Measurements from ENCODE around the gene SLC25A5. TPM values are rescaled to one million over a fixed set of nuclear protein-coding genes. Genes with fewer than 3 reads are reported as not detected.
"Not testable (repeated sequence)": the region's sequence is repeated elsewhere in the genome, so short reads cannot be mapped to it uniquely, and the experiment has no call there.

The SLC25A5 gene
- polyA plus RNA-seq, 1 donor from 2014 or later: 158 TPM

DNA sequence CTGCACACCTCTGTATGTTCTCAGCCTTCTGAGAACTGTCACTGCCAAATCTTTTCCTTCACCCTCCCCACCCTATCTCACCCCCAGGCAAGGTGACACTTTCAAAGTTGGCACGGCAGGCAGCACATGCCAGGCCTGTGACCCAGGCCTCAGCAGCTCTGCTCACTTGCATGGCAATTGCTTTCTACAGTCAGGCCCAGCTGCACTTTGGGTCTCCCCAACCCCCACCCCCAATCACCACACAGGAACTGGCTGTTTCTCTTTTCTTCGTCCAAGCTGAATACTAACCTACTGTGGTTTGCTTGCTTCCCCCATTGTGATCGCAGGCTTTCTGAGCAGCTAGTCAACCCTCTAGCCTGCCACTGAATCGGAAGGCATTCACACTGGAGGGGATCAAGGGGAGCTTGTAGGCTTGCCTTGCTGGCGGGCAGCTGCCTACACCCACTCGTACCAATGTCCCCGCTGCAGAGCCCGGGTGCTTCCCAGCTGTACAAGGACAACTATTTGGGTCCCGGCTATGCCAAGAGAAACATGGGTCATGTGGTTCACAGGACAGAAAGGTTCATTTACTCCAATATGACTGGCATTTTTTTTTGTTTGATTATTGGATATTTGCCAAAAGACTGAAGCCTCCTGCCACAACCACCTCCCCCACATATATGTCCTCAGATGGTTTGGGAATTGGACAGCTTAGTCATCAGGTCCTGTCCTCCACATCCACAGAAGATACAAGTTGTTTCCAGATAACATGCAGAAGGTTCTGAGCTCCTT is 41.0 kb upstream of the SLC25A5 start:
- no peak overlapping the region for H2AFZ ChIP-seq (ENCODE audit: low read depth, low read length)
- H3K9ac ChIP-seq (ENCODE audit: low read length): no peak overlapping the region
- H3K36me3 ChIP-seq (ENCODE audit: insufficient read depth, low read length): no peaks in the 10 kb centered on the region
- no peaks in the 10 kb centered on the region for H3K9me2 ChIP-seq (ENCODE audit: insufficient read depth, low read length)
- no peaks in the 10 kb centered on the region for H3K27me3 ChIP-seq (ENCODE audit: insufficient read depth, low read depth, low read length)
- no peaks in the 10 kb centered on the region for H4K20me1 ChIP-seq (ENCODE audit: insufficient read depth)
- no peaks in the 10 kb centered on the region for H3K9me3 ChIP-seq (ENCODE audit: low read length)
- TF ChIP-seq EP300 (conservative IDR thresholded peaks at IDR 0.05; ENCODE audit: poor library complexity, severe bottlenecking) (no peak), POLR2AphosphoS5 (IDR thresholded peaks at IDR 0.05) (no peak), MXI1 (conservative IDR thresholded peaks at IDR 0.05; ENCODE audit: poor library complexity, severe bottlenecking) (no peak), SMC3 (conservative IDR thresholded peaks at IDR 0.05; ENCODE audit: poor library complexity) (no peak)
- no peak overlapping the region for H3K4me3 ChIP-seq (ENCODE audit: low read length)
- H3K4me2 ChIP-seq (ENCODE audit: low read length): no peak overlapping the region
- H3F3A ChIP-seq (ENCODE audit: insufficient read depth, low read length, poor library complexity, severe bottlenecking): no peaks in the 10 kb centered on the region
- no peaks in the 10 kb centered on the region for H3K79me2 ChIP-seq (replicated peaks; ENCODE audit: insufficient read depth, low read length)
- no peak overlapping the region for H3K27ac ChIP-seq (ENCODE audit: low read length)

GRCh38 chrX:119427795-119428185 is 40.5 kb upstream of the SLC25A5 start:
- Histone ChIP-seq H3K4me2 (ENCODE audit: low read length) (no peak overlapping the region), H3K27ac (ENCODE audit: low read length) (no peak overlapping the region)

GRCh38 chrX:119429471-119429870 is 38.8 kb upstream of the SLC25A5 start:
- H3K27ac ChIP-seq (ENCODE audit: low read length): no peak overlapping the region
- H3K4me2 ChIP-seq (ENCODE audit: low read length): no peak overlapping the region
- TF ChIP-seq POLR2AphosphoS5 (IDR thresholded peaks at IDR 0.05): no peak
- TF ChIP-seq MXI1 (conservative IDR thresholded peaks at IDR 0.05; ENCODE audit: poor library complexity, severe bottlenecking): no peak
- no peak for TF ChIP-seq REST (IDR thresholded peaks at IDR 0.05; ENCODE audit: borderline replicate concordance)
- no peak for TF ChIP-seq EZH2 (IDR thresholded peaks at IDR 0.05; ENCODE audit: borderline replicate concordance, insufficient read depth, low read length, poor library complexity, severe bottlenecking)
- no peak for TF ChIP-seq RAD21 (conservative IDR thresholded peaks at IDR 0.05)
- no peak for TF ChIP-seq SMC3 (conservative IDR thresholded peaks at IDR 0.05; ENCODE audit: poor library complexity)
- no peak for TF ChIP-seq TAF1 (IDR thresholded peaks at IDR 0.05; ENCODE audit: low read depth)
- H3K36me3 ChIP-seq (ENCODE audit: insufficient read depth, low read length): no peaks in the 10 kb centered on the region
- no peaks in the 10 kb centered on the region for H3K9me3 ChIP-seq (ENCODE audit: low read length)
- H3K9me2 ChIP-seq (ENCODE audit: insufficient read depth, low read length): no peaks in the 10 kb centered on the region
- H3K4me3 ChIP-seq (ENCODE audit: low read length): no peak overlapping the region
- H3F3A ChIP-seq (ENCODE audit: insufficient read depth, low read length, poor library complexity, severe bottlenecking): no peaks in the 10 kb centered on the region
- no peak overlapping the region for H2AFZ ChIP-seq (ENCODE audit: low read depth, low read length)
- H3K79me2 ChIP-seq (replicated peaks; ENCODE audit: insufficient read depth, low read length): no peaks in the 10 kb centered on the region
- no peaks in the 10 kb centered on the region for H4K20me1 ChIP-seq (ENCODE audit: insufficient read depth)
- no peaks in the 10 kb centered on the region for H3K27me3 ChIP-seq (ENCODE audit: insufficient read depth, low read depth, low read length)
- H3K9ac ChIP-seq (ENCODE audit: low read length): no peak overlapping the region

More at GRCh38 chrX:119427795-119428185, 40.5 kb upstream of the SLC25A5 start:
- Histone ChIP-seq H3F3A (ENCODE audit: insufficient read depth, low read length, poor library complexity, severe bottlenecking) (no peaks in the 10 kb centered on the region), H3K9ac (ENCODE audit: low read length) (no peak overlapping the region), H3K4me3 (ENCODE audit: low read length) (no peak overlapping the region), H4K20me1 (ENCODE audit: insufficient read depth) (no peaks in the 10 kb centered on the region), H3K79me2 (replicated peaks; ENCODE audit: insufficient read depth, low read length) (no peaks in the 10 kb centered on the region), H3K36me3 (ENCODE audit: insufficient read depth, low read length) (no peaks in the 10 kb centered on the region), H3K9me2 (ENCODE audit: insufficient read depth, low read length) (no peaks in the 10 kb centered on the region), H2AFZ (ENCODE audit: low read depth, low read length) (no peak overlapping the region), H3K9me3 (ENCODE audit: low read length) (no peaks in the 10 kb centered on the region), H3K27me3 (ENCODE audit: insufficient read depth, low read depth, low read length) (no peaks in the 10 kb centered on the region)
- TF ChIP-seq RAD21 (conservative IDR thresholded peaks at IDR 0.05) (no peak), EZH2 (IDR thresholded peaks at IDR 0.05; ENCODE audit: borderline replicate concordance, insufficient read depth, low read length, poor library complexity, severe bottlenecking) (no peak)

DNA sequence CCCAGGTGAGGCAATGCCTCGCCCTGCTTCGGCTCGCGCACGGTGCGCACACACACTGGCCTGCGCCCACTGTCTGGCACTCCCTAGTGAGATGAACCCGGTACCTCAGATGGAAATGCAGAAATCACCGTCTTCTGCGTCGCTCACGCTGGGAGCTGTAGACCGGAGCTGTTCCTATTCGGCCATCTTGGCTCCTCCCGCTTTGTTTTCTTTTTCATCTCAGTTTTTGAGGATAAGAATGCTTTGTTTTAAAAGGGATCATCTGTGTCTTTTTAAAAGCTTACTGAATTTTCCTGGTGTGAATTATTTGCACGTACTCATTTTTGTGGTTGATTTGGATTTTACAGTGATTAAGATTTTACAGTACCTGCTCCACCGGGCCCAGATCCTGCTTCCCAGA is 26.9 kb upstream of the SLC25A5 start:
- H4K20me1 ChIP-seq (ENCODE audit: insufficient read depth); H3K4me3 ChIP-seq (ENCODE audit: low read length); H3K27ac ChIP-seq (ENCODE audit: low read length); H3K79me2 ChIP-seq (replicated peaks; ENCODE audit: insufficient read depth, low read length); H3F3A ChIP-seq (ENCODE audit: insufficient read depth, low read length, poor library complexity, severe bottlenecking); H3K9me3 ChIP-seq (ENCODE audit: low read length); H3K27me3 ChIP-seq (ENCODE audit: insufficient read depth, low read depth, low read length); H3K9ac ChIP-seq (ENCODE audit: low read length); H3K36me3 ChIP-seq (ENCODE audit: insufficient read depth, low read length); H2AFZ ChIP-seq (ENCODE audit: low read depth, low read length); H3K9me2 ChIP-seq (ENCODE audit: insufficient read depth, low read length); H3K4me2 ChIP-seq (ENCODE audit: low read length): not testable (repeated sequence)
